Measurements from ENCODE around the gene CERS5. TPM values are rescaled to one million over a fixed set of nuclear protein-coding genes. Genes with fewer than 3 reads are reported as not detected.
"Not testable (repeated sequence)": the region's sequence is repeated elsewhere in the genome, so short reads cannot be mapped to it uniquely, and the experiment has no call there.

CERS5 gene
- total RNA-seq, 4 donors from 2014 or later, result 15.2 to 84.2 (median 23.2) TPM

DNA sequence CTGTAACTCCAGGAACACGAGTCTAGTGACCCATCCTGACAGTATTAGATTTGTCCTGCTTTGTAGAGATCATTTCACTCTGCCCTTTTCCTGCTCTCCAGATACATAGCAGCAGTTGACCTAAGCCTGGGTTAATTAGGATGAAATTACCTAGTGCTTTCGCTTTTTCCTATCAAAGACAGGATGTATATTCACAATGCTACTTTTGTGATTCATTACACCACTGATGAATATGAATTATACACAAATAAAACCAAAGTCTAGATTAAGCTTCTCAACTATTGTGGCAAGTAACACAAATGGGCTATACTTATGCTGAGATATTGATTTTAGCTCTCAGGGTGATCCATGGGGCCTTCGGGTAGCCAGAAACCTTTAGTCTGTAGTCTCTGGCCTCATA lies 17.9 kb downstream of the CERS5 start:
- Histone ChIP-seq H3K36me3 (no peaks in the 10 kb centered on the region), H3K27ac (no peak overlapping the region), H3K4me1 (no peaks in the 10 kb centered on the region), H3K4me3 (no peak overlapping the region), H3K27me3 (no peaks in the 10 kb centered on the region), H3K9me3 (no peaks in the 10 kb centered on the region)
- DNase-seq, result no peak
- TF ChIP-seq, protein P1, sequence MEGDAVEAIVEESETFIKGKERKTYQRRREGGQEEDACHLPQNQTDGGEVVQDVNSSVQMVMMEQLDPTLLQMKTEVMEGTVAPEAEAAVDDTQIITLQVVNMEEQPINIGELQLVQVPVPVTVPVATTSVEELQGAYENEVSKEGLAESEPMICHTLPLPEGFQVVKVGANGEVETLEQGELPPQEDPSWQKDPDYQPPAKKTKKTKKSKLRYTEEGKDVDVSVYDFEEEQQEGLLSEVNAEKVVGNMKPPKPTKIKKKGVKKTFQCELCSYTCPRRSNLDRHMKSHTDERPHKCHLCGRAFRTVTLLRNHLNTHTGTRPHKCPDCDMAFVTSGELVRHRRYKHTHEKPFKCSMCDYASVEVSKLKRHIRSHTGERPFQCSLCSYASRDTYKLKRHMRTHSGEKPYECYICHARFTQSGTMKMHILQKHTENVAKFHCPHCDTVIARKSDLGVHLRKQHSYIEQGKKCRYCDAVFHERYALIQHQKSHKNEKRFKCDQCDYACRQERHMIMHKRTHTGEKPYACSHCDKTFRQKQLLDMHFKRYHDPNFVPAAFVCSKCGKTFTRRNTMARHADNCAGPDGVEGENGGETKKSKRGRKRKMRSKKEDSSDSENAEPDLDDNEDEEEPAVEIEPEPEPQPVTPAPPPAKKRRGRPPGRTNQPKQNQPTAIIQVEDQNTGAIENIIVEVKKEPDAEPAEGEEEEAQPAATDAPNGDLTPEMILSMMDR (IDR thresholded peaks at IDR 0.05), result no peak
- TF ChIP-seq POLR2A (IDR thresholded peaks at IDR 0.05), result no peak

DNA sequence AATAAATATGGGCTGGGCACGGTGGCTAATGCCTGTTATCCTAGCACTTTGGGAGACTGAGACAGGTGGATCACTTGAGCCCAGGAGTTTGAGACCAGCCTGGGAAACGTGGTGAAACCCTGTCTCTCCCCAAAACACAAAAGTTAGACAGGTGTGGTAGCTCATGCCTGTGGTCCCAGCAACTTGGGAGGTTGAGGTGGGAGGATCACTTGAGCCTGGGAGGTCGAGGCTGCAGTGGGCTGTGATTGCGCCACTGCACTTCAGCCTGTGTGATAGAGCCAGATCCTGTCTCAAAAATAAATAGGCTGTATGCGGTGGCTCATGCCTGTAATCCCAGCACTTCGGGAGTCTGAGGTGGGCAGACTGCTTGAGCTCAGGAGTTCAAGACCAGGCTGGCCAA lies 19.2 kb downstream of the CERS5 start:
- H3K9me3 ChIP-seq, H3K4me3 ChIP-seq, H3K36me3 ChIP-seq, H3K27ac ChIP-seq, H3K27me3 ChIP-seq, DNase-seq, H3K4me1 ChIP-seq: not testable (repeated sequence)

DNA sequence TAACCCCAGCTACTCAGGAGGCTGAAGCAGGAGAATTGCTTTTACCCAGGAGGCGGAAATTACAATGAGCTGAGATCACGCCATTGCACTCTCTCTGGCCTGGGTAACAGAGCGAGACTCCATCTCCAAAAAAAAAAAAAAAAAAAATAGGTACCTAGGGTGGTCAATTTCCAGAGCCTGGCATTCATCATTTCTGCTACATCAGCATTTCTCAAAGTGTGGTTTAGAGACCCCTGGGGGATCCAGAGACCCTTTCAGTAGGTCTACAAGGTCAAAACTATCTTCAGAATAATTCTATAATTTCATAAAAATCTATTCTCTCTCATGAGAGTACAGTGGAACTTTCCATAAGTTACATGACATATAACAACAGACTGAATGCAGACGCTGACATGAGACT lies 19.9 kb downstream of the CERS5 start:
- H3K4me3 ChIP-seq, result no peak overlapping the region
- no peak for DNase-seq
- H3K27me3 ChIP-seq, result no peaks in the 10 kb centered on the region
- no peaks in the 10 kb centered on the region for H3K4me1 ChIP-seq
- H3K36me3 ChIP-seq, result no peaks in the 10 kb centered on the region
- TF ChIP-seq POLR2A (IDR thresholded peaks at IDR 0.05), result no peak
- TF ChIP-seq, protein P1 (IDR thresholded peaks at IDR 0.05), result no peak
- H3K9me3 ChIP-seq, result no peaks in the 10 kb centered on the region
- H3K27ac ChIP-seq, result no peak overlapping the region

DNA sequence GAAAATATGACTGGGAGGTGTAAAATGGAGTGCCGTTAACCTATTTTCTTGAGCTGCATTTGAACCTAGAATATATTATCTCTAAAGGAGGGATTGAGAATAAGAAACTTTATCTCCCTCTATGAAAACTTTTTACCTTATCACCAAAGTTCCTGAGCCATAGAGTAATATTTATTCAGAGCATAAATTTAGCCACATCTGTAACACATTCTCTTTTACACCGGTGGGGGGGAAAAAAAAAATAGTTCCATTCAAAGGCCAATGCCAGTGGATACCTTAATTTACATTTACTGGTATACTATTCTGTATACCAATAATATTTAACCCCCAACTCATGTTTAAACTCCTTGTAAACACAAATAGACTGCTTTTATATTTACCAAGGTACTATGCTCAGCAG lies 21.7 kb downstream of the CERS5 start:
- Histone ChIP-seq H3K36me3 (peaks cover 0 to 10% (median 0%) of the 10 kb centered on the region in 3 donors), H3K9me3 (no peaks in the 10 kb centered on the region), H3K27me3 (no peaks in the 10 kb centered on the region), H3K4me3 (no peak overlapping the region), H3K27ac (no peak overlapping the region), H3K4me1 (no peaks in the 10 kb centered on the region)
- DNase-seq, result no peak
- TF ChIP-seq, protein P1 (IDR thresholded peaks at IDR 0.05), result no peak
- TF ChIP-seq POLR2A (IDR thresholded peaks at IDR 0.05), result no peak

DNA sequence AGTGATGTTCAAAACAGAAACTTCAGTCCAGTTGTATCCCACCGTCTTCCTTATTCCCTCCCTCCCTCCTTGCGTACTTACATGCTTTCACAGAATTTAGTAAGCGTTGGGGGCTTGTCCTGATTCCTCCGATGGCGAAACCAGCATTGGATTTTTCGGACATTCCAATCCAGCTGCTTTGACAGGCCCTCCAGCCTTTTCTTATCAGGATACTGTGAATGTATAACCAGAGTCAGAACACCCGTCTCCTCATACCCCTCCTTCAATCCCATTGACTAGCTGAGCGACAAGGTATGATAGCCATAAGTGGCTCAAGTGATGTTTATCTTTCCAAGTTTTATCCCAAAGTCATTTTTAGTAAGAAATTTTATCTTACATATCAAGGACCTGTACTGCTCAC lies 24.2 kb downstream of the CERS5 start:
- no peak for DNase-seq
- Histone ChIP-seq H3K36me3 (peaks cover 0 to 18% (median 0%) of the 10 kb centered on the region in 3 donors), H3K27me3 (no peaks in the 10 kb centered on the region), H3K4me3 (no peak overlapping the region), H3K4me1 (no peaks in the 10 kb centered on the region), H3K27ac (no peak overlapping the region), H3K9me3 (no peaks in the 10 kb centered on the region)
- TF ChIP-seq, protein P1 (IDR thresholded peaks at IDR 0.05), result no peak

DNA sequence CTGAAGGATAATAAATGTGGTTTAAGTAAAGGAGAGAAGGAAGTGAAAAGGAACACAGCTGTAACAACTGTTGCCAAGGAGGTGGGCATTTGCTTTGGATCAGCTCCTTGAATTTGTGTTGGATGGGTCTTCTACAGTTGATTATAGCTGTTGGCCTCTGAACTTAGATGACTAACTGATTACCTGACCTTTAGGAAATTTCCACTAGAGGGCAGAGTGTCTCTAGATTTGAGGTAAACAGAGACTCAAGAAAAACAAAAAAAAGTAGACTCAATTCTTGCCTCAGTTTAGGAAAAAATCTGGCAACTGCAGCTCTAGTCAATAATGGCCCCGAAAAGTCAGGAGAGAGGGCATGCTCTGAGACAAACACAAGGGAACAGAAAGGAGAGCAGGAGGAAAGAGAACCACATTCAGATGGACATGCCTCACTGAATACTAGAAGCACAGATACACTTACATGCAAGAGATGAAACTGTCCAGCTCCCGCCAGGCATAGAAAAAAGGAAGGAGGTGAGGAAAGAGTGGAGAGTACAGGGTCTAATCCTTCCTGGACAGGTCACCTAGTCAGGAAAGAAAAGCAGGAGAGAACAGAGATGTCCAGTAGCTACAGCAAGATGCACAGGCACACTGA lies 34.5 kb downstream of the CERS5 start:
- Histone ChIP-seq H3K4me1 (peaks cover 0 to 10% (median 0%) of the 10 kb centered on the region in 4 donors), H3K36me3 (peaks cover 0 to 52% (median 6%) of the 10 kb centered on the region in 3 donors), H3K9me3 (no peaks in the 10 kb centered on the region), H3K27me3 (no peaks in the 10 kb centered on the region), H3K4me3 (no peak overlapping the region), H3K27ac (no peak overlapping the region)
- no peak for DNase-seq
- no peak for TF ChIP-seq POLR2A (IDR thresholded peaks at IDR 0.05)
- TF ChIP-seq, protein P1 (IDR thresholded peaks at IDR 0.05), result peak in 4 of 6 experiments; percentile 49 to 70 (median 63)
